HG03045 (cell line): ENCODE results near the gene EPHX1.
A peak's percentile ranks its signal among the peaks of the same experiment; 100 is the strongest.
"Not testable (repeated sequence)": the region's sequence is repeated elsewhere in the genome, so short reads cannot be mapped to it uniquely, and the experiment has no call there.

Experiments
- ATAC-seq: cut with Tn5 transposase; IDR thresholded peaks from one replicate; pipeline ENCODE4 v1.9.1; 2021; ENCODE audit warnings: mild to moderate bottlenecking, moderate library complexity; ENCODE audit not compliant: unreplicated experiment

The EPHX1 gene

DNA sequence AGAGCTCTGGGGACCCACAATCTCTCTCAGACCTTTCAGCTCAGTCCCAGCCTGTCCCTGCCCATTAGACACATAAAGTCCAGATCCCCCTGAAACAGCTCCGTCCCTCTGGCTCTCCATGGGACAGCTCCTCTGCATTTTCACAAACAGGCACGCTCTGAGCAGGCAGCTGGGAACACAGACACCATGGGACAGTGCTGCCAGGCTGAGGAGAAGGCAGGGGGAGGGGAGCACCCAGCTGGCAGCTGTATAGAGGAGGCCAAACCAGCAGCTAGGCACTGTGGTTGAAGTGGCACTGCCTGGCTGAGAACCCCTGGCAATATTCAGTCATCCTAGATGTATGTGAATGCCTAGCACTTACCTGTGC, 70.3 kb downstream of the EPHX1 start:
- ATAC-seq: no peak

DNA sequence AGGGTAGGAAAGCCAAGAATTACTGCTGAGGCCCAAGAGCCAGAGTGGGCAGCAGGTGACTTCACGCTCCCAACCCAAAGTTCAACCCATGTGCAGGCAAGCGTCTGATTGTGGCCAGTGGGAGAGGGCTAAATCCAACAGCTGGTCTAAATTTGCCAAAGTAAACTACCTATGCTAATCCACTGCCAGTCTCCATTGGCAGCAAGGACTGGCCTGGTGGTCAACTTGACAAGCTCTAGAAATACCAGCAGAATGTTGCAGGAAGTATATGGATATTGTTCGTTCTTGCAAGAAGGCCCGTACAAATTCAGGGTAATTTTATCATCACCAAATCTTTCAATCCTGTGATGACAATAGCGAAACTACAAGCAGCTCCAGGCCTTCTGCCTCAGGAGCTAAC, 70.7 kb downstream of the EPHX1 start:
- no peak for ATAC-seq

DNA sequence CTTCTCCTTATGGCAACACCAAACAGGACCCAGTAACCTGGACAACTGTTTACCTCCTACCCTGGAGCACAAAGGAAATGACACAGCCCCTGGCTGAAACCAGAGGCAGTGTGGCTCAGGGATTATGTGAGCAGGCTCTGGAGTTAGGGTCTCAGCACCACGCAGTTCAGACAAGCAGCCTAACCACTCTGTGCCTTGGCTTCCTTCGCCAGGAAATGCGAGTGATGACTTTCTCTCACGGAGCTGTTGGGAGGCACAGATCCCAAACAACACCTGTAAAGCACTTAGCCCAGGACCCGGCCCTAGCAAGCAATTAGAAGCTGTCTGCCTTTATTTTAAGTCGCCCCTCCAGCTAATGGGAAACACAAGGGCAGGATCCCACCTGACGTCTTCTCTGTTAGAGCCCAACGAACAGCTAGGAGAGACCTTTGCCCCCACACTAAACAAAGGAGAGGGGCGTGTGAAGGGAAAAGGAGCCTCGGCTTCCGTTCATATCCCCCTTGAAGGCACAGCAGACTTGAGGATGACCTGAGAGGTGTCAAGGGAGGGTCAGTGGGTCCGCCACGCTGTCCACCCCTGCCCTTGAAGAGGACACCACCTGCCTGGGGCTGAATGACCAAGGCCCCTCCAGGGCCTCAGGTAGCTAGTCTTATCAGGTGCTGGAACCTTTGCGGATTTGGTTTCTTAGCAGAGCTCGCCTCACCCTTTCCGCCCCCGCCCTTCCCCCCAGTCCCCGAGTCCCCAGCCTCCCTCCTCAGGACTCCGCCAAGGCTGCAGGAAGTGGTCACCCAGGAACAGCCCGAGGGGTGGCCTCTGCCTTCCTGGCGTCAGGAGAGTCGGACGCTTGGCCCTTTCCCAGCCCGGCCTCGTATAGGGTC, 71.4 kb downstream of the EPHX1 start:
- peak; percentile 26 for ATAC-seq

DNA sequence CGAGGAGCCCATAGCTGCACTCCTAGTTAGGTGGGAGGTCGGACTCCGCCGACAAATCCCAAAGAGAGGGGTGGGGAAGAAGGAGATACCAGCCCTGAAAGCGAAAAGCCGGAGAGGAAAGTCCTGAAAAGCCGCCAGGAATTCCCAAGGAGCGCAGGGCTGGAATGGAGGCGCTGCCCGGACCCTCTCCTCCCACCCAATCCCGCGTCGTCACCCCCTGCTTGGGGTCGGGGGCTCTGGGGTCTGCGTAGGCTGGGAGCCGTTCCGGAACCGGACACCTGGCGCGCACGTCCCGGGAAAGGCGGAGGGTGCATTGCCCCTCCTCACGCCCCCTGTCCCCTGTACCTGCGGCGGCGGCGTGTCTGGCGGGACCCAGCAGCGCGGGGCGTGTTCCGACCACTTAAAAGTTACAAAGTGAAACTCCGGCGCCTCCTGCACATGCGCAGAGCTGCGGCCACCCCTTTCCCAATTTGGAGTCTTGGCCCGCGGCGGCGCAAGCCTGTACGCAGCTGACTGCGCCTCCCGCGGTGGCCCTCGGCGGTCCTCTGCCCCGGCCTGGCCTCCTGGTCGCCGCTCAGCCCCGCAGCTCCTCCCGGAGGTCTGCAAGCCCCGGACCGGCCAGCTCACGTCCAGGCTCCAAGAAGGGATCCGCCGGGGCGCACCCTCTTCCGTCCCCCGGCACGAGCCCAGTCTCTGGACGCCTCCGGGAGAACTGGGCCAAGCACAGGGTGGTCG, 72.2 kb downstream of the EPHX1 start, which contains the start of gene TMEM63A:
TSS of gene TMEM63A (minus strand) at position 422 of the 735 bp plus-strand sequence. CDS start 4,800 bp downstream, outside the sequence.
- peak; percentile 74 for ATAC-seq

DNA sequence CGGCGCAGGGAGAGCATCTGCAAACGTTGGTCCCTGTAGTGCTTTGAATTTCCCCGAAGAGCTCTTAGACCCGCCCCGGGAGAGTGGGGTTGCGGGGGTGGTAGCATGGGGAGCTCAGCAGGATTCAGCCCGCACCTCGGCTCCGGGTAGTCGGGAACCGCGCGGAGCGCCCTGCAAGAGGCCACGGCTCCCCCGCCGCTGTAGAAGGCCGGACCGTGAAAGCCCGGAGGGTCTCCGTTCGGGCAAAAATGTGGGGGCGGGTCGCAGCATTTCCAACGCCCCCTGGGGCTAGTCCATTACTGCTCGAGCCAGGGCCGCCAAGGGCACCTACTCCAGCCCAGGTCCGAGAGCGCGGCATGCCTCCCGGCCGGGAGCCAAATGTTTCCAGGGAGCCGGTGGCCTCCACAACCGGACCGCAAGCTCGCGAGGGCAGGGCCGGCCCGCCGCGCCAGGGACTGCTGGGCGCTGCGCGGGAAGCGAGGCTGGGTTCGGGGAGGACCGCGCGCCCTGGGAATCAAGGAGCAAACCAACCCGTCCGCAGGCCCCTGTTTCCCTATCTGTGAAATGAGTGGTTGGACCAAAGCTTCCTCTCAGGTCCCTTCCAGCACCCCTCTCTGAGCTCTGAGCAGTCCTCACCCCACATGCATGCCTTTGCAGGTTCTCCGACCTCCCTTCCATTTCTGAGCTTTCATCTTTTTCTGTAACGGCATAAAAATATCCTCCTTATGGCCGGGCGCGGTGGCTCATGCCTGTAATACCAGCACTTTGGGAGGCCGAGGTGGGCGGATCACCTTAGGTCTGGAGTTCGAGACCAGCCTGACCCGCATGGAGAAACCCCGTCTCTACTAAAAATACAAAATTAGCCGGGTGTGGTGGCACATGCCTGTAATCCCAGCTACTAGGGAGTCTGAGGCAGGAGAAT, 73.0 kb downstream of the EPHX1 start:
- peak; percentile 29 for ATAC-seq

DNA sequence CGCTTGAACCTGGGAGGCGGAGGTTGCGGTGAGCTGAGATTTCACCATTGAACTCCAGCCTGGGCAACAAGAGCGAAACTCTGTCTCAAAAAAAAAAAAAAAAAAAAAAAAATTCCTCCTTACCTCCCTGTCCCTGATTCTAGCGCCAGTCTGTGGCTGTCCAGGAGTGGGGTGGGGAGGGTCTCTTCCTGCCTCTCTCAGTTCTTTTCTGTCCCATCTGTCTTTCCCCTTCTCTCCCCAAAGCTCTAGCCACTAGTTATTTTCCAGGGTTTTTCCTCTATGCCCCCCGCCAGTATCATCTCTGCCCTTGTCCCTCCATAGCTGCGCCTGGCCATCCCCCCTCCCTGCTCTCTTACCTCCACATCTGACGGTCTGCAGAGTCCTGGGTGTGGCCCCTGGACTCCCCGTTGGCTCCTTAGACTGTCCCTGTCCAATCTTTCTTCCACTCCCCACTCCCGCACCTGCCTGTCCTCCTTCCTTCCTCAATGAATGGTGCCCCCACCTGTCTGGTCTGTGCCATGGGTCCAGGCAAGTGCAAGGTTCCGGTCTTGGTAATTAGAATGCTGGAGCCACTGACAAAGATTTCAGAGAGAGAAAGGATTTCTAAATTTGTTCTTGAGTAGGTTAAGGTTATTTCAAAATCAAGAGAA, 73.8 kb downstream of the EPHX1 start:
- no peak for ATAC-seq

DNA sequence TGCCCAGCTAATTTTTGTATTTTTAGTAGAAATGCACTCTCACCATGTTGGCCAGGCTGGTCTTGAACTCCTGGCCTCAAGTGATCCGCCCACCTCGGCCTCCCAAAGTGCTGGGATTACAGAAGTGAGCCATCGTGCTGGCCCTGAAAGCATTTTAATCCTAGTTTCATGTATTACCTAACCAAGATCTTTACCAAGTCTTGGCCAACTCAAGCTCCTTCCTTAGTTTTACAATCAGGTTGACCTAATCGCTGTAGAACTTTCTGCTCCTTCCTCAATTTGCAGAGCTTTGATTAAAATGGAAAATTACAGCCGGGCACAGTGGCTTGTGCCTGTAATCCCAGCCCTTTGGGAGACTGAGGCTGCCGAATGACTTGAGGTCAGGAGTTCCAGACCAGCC, 75.4 kb downstream of the EPHX1 start:
- ATAC-seq: no peak

DNA sequence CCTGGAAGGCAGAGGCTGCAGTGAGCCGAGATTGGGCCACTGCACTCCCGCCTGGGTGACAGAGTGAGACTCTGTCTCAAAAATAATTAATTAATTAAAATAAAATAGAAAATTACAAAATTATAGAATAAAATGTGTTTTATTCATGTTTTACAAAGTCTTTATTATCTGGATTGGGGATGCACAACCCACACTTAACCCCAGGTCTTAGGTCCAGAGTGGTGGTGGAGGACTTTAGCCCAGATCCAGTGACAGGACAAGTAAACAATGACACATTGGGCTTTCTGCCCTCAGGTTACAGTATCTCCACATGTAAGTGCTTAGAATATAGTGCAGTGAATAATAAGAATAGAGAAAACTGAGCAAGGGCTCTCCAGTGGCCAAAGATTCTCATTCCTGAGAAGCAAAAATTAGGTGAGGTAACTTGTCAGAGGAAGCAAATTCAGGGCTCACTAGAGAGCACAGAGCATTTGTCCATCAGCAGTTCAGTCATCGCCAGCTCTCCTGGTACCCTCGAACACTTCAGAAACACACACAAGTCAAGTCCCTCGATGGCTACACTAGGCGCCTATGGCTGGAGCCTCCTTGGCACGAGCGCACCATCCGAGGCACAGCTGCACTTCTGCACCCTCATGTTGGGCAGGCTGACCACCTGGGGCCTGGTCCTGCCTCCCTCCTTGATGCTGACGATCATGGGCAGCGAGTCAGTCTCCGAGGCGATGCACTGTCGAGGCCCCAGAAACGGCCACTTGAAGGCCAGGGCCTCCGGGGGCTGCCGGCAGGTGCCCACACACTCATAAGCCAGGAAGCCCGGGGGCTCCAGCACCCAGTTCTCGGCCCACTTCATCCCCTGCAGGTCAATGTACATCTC, 76.5 kb downstream of the EPHX1 start:
- ATAC-seq: no peak

DNA sequence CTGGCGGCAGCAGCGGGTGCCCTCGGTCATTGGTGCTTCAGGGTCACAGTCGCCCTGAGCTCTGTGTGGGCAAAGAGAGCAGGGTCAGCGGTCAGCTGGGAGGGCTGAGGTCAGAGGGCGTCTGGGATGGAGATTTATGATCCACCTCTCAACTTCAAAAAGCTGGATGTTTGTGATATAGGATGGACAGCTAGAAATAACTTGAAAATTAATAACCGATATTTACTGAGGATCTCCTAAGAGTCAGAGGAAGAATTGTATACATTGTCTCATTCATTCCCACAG, 77.0 kb downstream of the EPHX1 start:
- no peak for ATAC-seq

DNA sequence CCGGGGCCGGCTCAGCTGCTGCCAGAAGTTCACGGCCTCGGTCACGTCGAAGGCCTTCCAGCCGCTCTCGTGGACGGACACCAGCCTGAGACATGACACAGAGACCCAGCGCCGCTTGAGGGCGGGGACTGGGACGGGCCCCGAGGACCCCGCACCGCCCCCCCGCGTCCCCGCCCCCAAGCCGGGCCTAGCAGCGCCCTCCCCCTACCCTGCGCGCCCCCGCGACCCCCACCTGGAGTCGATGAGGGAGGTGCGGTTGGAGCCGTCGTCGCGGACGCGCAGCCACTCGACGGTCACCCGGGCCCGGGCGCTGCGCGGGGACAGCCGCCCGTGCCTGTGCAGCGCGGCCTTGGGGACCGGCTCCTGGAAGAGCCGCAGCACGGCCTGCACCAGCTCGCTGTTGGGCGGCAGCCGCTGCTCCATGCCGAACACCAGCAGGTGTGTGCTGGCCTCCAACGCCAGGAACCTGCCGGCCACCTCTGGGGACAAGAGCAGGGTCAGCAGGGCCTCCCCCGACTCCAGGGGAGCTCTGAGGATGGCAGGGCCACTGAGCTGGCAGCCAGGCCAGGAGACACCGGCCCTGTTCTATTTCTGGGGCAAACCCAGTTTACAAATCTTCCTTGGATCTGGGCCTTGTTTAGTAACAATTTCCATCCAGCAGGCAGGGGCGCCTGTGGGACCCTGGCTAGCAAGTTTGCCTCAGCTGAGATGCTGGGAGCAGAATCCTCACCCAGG, 77.8 kb downstream of the EPHX1 start:
- not testable (repeated sequence) for ATAC-seq

DNA sequence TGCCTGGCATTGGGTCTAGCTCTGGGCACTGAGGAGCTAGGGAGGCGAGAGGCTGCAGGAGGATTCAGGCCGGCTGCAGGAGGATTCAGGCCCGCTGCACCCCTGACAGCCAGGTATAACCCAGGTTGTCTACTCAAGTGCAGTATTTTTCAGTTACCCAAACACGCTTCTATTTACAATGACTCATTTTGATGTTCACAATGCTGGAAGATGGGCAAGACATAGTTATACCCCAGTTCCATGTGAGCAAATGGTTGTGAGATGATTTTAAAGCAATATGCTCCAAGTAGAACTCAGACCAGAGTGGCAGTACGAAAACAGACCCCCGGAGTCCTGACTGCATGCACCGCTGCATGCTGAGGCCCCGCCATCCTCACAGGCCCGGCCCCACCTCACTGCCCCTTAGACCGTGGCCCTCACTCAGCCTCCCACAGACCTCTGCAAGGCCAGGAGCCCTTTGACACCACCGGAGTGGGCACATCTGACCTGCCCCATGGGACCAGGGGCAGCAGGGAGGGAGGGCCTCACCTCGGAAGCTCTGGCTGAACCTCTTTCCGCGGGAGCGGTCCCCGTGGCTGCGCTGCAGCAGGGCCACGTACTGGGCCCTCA, 78.5 kb downstream of the EPHX1 start:
- no peak for ATAC-seq

DNA sequence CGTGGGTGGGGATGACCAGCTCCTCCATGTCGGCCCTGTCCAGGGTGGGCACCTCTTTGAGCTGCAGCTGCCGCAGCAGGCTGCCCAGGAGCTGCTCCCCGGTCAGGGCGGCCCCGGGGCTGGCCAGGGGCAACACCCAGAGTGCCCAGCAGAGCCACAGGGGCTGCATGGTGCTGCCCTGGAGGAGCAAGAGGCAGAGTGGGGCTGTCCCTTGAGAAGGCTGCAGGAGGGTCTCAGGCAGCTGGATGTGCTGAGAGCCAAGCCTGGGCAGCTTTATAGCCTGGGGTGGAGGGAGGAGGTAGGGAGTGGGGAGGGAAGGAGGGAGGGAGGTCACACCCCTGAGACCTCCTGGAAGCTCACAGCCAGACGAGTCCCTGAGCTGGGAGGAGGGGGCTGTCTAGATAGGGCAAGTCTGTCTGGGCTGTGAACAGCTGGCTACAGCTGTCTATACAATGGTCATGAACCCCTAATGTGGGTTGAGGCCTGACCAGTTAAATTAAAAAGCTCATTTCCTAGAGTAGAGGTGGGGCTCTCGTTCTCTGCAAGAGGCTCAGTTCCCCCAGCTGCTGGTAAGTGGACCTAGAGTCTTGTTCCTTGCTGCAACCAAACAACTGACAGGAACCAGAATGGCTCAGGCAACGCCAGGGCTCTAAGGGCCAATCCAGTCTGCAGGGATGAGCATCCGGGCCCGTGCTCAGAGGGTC, 79.1 kb downstream of the EPHX1 start, which contains the start of gene LEFTY1:
TSS of gene LEFTY1 (minus strand) at position 249 of the 704 bp plus-strand sequence. CDS start at position 169, 80 bp downstream.
- no peak for ATAC-seq

DNA sequence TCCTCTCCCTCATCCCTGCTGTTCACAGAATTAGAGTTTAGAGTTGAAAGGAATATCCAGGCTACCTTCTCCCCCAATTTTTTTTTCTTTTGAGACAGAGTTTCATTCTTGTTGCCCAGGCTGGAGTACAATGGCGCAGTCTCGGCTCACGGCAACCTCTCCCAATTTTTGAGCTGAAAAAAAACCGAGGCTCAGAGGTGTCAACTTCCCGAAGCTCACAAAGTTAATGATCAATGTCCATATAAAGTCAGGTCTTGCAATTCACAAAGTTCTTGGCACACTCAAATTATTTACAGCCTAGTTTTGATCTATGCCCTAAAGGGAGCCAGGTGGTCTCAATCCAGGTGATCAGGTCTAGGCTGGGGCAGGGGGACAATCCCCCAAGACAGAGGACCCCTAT, 79.8 kb downstream of the EPHX1 start:
- no peak for ATAC-seq

DNA sequence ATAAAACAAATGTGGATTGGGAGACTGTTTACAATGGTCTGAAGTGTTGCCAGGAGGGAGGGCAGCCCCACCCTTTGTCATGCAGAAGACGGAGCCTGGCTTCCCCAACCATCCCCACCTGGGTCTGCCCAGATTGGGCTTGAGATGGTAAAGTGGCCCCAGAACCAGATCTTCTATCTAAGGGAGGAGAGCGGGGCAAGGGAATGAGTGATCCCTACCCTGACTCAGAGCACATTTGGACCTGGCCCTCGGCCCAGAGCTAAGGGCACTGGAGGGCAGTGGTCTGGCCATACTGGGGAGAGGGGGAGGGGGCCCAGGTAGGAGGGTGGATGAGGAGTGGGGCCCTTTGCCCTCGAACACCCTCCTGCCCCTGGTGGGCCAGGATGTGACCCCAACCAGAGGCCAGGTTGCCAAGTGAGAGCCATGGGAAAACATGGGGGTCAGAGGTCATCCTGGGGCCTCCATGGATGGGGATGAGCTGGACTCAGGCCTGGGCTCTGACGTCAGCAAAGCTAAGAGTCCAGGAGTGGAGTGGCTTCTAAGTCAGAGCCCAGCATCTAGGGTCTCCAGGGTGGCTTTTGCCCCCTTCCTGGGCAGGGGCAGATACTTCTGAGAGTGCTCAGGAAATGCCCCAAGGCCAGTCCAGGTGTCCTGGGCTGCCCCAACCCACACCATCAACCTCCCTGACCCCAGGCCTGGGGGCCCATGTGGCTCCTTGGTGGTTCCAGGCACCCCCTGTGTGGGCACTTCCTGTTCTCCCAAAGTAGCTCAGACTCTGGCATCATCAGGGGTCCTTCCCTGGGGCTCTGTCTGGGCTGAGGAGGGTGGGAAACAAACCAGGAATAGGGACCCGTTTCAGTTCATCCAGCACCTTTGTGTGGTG, 80.7 kb downstream of the EPHX1 start:
- ATAC-seq: no peak

DNA sequence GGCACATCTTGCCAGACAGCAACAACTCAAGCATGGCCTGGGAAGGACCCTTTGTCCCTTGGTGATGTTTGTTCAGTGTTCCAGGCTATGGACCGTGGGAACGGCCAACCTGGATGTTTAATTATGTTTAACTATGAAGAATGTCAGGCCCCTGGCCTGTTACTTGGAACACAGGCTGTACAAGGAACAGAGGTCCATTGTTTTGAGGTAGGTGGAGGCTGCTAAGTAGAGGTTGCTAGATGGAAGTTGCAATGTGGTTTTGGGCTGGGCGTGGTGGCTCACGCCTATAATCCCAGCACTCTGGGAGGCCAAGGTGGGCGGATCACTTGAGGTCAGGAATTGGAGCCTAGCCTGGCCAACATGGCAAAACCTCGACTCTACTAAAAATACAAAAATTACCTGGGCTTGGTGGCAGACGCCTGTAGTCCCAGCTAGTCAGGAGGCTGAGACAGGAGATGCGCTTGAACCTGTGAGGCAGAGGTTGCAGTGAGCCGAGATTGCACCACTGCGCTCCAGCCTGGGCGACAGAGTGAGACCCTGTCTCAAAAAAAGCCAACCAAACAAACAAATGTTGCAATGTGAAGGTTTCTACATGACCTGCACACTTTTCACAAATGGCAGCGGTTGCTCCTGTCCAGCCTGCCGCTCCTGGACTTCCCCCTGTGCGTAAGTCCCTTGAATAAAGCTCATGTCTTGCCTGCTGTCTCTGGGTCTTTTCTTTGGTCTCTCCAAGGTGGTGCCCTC, 81.5 kb downstream of the EPHX1 start:
- ATAC-seq: no peak

DNA sequence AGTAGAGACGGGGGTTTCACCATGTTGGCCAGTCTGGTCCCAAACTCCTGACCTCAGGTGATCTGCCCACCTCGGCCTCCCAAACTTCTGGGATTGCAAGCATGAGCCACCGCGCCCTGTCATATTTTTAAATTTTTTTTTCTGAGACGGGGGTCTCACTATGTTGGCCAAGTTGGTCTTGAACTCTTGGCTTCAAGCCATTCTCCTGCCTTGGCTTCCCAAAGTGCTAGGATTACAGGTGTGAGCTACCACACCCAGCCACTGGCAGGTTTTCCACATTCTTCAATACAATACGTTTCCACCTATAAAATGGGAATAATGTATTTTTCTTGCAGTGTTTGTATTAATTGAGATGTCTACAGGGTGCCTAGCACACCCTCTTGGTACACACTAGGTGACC, 82.4 kb downstream of the EPHX1 start:
- no peak for ATAC-seq
